Measurements from ENCODE around the gene CHRND.
"Not testable (repeated sequence)": the region's sequence is repeated elsewhere in the genome, so short reads cannot be mapped to it uniquely, and the experiment has no call there.

The CHRND gene

GRCh38 chr2:232543928-232544631 is 18.1 kb downstream of the CHRND start:
- DNase-seq, result no peak

DNA sequence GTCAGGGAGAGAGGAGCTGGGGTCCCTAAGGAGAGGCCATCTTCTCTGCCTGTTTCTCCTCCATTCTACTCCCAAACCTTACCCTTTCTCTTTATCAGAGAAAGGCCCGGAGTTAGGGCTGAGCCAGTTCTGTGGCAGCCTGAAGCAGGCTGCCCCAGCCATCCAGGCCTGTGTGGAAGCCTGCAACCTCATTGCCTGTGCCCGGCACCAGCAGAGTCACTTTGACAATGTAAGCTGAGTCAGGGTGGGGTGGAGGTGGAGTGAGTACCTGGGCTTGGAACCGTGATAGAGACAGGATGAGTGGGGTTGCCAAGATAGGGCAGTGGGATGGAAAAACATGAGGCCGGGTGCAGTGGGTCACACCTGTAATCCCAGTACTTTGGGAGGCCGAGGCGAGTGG is 18.7 kb downstream of the CHRND start:
- DNase-seq, result no peak

GRCh38 chr2:232545511-232546375 is 19.8 kb downstream of the CHRND start:
- no peak for DNase-seq

- no peak for DNase-seq
Observed at GRCh38 chr2:232547991-232548390, 22.0 kb downstream of the CHRND start.

- no peak for DNase-seq
Observed at GRCh38 chr2:232549655-232550353, 23.8 kb downstream of the CHRND start.

DNA sequence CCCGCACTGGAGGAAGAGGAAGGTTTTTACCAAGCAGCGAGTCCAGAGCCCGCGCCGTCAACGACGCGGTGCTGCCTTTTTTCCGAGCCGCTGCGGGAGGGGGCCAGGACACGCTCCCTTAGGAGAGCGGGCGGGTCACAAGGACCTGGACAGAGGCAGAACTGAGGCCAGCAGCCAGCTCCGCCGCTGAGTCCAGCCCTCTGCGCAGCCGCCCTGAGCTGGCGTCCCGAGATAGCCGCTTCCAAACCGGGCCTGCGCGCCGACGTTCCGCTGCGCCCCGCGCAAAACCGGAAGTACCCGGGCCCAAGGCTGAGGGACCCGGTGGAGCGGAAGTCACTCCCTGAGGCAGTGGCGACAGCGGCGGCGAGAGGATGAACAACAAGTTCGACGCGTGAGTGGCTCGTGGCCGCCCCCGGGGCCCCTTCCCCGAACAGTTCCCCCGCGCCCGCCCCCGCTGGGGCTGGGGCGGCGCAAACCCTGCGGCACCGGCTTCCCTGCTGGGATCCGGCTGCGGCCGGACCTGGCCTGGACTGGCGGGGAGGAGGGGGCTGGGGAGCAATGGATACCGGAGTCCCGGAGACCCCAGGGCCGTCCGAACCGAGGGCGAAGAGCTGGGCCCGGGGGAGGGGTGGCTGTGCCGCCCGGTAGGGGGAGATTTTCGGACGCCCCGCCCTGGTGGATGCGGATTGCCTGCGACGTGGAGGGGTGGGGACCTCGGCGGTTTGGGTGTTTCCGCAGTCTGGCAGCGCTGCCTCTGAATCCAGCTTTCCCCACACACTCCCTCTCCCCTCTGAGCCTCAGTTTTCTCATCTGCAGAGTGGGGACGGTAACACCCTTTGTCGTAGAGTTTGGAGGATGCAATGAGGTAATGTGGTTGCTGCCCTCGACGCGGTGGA is 24.6 kb downstream of the CHRND start, which contains the start of the genes EIF4E2 and TIGD1:
EIF4E2 (plus strand) TSS at position 336 of the 896 bp plus-strand sequence; CDS start at position 372, 36 bp downstream.
TIGD1 (minus strand) TSS at position 204 of the 896 bp plus-strand sequence. CDS start 675 bp downstream, outside the sequence.
- peak; percentile 71 for DNase-seq

GRCh38 chr2:232551250-232551638 is 25.3 kb downstream of the CHRND start:
- no peak for DNase-seq

GRCh38 chr2:232551776-232552175 is 25.8 kb downstream of the CHRND start:
- DNase-seq, result no peak

DNA sequence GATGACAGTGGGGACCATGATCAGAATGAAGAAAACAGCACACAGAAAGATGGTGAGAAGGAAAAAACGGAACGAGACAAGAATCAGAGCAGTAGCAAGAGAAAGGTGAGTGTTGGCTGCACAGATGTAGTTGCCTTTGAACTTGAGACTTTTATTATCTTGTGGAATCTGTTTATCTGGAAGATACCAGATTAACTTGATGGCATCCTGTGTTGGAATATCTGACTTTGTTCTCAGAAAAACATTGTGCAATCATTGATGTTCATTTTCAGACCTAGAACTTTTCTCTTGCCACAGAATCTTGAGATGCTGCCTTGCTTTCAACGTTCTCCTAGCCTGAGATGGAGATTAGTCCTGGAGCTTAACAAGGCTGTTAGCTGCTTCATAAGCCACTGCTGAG is 30.5 kb downstream of the CHRND start:
- no peak for DNase-seq

- no peak for DNase-seq
Observed at GRCh38 chr2:232562515-232563151, 36.7 kb downstream of the CHRND start.

GRCh38 chr2:232563580-232563979 is 37.6 kb downstream of the CHRND start:
- no peak for DNase-seq

DNA sequence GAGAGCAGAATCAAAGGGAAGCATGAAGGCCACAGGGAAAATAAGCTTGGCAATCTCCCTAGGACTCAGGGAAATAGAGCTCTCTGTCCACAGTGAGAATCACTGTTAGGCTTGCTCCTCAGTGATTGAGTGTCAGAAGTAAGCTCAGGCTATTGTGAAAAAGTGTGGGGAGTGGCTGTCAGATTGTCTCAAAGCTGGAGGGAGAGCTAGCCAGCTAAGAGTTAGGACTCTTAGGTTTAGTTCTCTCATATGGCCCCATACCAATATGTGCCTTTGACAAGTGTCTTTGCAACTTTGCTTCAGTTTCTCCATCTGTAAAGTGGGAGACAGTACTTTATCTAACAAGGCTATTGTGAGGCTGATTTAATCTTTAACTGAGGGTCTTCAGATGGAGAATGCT is 41.8 kb downstream of the CHRND start:
- no peak for DNase-seq

DNA sequence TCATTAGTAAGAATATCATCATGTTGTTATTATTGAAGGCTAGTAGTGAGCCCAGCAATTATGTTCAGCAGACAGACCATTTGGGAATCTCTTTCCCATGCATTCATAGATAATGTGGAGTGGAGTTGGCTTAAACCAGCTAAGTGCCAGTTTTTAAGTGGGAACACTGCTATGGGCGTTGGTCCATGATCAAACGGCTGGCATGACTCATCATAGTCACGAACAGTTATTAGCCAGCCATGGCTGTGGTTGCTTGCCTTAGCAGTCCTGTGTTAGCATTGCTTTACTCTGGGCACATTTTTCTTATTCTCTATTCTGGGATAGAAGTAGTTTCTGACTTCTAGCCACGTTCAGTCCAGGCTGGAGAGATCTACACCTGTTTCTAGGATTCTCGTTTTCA is 42.2 kb downstream of the CHRND start:
- no peak for DNase-seq

GRCh38 chr2:232569541-232569940 is 43.6 kb downstream of the CHRND start:
- no peak for DNase-seq

DNA sequence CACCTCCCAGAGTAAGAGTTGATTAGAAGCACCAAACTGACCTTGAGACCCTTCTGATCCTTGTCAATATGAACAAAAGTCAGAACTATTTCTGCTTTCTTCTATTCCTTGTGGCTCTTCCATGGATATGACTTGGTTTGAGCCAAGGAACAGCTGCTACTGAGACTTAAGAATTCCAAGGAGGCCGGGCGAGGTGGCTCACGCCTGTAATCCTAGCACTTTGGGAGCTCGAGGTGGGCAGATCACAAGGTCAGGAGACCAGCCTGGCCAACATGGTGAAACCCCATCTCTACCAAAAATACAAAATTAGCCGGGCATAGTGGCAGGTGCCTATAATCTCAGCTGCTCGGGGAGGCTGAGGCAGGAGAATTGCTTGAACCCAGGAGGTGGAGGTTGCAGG is 44.5 kb downstream of the CHRND start:
- DNase-seq, result not testable (repeated sequence)

GRCh38 chr2:232571026-232571474 is 45.1 kb downstream of the CHRND start:
- no peak for DNase-seq

GRCh38 chr2:232573042-232573441 is 47.1 kb downstream of the CHRND start:
- no peak for DNase-seq

DNA sequence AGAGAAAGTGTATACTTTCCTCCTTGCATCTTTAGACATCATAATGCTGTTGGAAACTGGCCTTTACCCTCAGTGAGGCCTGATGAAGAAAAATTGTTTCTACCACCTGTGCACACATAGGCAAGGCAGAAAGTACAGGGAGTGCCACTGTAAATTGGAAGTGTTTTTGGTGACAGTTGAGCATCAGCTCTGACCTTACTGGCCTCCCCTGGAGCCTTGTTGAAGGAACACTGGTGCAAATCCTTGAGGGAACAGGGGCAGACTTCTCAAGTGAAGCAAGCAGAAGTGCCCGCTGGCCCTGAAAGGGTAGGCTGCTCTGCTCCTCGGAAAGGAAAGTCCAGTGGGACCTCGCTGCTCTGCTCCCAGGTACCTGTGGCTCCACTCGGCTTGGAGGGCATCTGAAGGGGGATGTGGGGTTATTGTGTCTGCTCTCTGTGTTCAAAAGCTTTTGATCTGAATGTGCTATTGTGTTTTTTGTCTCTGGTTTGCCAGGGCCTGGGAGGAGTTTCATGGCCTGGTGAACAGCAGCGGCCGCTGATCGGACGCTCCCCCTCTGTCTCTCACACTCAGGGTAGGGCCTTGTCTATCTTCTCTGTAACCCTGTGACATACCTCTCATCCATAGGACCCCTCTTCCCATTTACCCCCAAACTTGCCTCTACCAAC is 47.9 kb downstream of the CHRND start:
- no peak for DNase-seq

DNA sequence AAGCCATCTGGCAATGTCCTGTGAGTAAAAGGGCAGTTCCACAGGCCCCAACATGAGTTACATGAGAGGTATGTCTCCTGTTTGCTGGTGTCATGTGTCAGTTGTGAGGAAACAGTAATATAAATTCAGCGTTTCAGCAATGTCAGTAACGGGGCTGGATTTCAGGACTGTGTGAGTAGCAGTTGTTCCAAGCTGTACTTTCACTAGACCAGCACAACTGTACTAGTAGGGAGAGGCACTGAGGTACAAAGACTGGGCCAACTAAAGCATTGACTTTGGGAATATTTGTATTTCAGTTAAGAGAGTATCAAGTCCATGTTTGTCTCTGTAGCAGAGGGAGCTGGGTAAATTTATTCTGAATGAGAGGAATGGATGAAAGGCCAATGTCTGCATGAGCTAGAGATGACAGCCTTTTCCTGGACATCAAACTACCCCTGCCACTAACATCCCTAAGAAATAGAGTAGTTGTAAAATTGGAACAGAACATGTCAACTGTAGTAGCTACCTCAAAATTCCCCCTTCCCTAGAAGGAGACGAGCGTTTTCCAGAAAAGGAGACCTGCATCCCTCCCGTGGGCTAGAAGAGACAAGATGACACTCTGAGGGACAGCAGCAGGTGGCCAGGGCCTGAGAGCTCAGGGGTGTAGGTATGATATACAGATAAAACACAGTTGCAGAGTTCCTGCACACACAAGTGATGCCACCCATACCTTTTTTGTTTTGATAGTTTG is 48.9 kb downstream of the CHRND start:
- no peak for DNase-seq

- DNase-seq, result no peak
Observed at GRCh38 chr2:232575404-232575746, 49.4 kb downstream of the CHRND start.

GRCh38 chr2:232576995-232577394 is 51.0 kb downstream of the CHRND start:
- no peak for DNase-seq
